HG03097 (cell line): ENCODE results near the gene PLXND1.
"Not testable (repeated sequence)": the region's sequence is repeated elsewhere in the genome, so short reads cannot be mapped to it uniquely, and the experiment has no call there.

ENCODE experiments used
- ATAC-seq: cut with Tn5 transposase; IDR thresholded peaks from one replicate; pipeline ENCODE4 v1.9.1; 2021; ENCODE audit not compliant: unreplicated experiment, low FRiP score

The PLXND1 gene

DNA sequence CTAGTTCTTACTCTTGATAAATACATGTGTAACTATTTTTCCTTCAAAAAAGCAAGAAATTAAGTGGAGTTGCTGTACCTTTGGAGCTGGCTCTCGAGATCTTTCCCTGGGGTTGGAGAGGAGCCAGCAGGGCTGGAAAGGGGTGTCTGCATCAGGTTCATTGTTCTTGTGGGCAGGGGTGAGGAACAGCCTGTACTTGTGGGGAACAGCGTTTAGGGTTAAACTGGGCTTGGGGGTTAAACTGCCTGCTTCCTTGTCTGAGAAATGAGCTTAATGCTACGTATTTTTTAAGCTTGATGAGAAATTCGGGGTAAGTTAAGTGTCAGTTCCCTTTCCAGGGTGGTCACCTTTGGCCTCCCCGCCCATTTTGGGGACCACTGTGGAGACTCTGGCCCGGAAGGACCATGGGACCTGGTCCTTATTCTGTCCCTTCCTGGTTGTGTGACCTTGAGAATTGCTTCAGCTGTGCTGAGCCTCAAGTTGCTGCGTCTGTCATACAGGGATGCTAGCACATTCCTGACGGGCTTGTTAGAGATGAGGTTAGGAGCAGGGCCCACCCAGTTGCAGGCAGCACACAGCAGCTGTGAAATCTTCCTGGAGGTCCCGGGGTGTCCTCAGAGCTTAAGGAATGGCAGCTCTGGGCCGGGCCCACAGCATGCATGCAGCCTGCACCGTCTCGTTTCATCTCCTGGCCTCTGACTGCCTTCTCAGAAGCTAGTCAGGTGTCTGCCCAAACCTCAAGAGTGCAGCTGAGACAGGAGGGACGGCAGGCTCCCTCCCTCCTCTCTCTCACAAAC is 51.9 kb downstream of the PLXND1 start:
- ATAC-seq = no peak

DNA sequence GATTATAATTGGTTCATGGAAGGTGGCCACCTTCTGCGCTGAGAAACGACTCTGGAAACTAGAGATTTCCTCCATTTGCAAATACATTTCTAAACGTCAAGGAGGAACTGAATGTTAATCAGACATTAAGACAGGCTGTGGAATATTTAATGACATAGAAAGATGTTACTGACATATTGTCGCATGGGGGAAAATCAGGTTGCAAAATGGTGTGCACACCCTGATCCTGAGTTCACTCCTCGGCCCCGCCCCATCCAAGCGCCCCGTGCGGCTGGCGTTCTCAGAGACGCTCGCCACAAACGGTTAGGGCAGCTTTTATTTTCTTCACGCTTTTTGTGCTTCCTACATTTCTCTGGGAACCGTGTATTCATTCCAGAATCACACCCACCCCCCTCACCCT is 52.8 kb downstream of the PLXND1 start:
- ATAC-seq = no peak

DNA sequence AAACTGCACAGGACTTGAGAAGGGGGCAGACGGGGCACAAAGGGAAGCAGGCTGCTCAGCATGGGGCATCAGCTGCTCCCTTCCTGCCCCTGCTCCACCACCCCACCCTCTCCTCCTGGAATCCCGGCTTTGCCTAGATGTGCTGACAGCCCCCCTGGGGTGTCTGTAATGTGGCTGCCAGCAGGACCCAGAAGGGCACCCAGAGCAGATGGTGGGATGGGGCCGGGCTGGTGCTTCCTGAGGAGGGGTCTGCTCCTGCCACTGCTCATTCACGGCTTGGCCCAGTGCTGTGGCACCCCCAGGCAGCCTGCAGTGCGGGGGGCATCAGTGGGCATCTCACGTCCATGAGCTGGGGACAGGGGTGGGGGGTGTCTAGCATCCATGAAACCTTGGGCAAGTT is 53.3 kb downstream of the PLXND1 start:
- ATAC-seq = no peak

DNA sequence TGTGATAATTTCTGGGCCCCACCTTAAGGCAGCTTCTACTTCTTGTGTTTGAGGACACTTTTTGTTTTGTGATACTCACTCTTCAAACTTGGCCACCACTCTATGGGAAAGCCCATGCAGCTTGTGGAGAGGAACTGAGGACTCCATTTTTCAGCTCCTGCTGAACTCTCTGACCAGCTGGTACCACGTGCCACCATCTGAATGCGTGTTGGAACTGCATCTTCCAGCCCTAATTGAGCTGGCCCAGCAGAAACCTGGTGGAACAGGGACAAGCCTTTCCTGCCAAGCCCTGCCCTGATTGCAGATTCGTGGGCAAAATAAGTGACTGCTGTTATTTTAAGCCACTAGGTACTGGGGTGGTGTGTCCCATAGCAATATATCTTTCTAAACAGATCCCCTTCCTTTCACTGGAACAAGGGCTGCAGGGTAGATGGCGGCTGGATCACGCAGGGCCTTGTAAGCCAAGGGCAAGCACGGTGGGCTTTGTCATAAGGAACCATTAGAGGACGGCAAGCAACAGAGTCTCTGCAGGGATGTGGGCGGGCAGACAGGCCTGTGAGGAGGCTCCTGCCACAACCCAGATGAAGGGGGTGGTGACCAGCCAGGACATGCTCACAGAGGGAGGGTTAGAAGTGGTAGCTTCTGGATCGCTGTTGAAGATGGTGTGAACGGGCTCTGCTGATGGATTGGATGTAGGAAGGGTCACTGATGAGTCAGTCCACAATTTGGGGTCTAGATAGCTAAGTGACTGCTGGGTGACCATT is 54.0 kb downstream of the PLXND1 start:
- ATAC-seq = no peak

DNA sequence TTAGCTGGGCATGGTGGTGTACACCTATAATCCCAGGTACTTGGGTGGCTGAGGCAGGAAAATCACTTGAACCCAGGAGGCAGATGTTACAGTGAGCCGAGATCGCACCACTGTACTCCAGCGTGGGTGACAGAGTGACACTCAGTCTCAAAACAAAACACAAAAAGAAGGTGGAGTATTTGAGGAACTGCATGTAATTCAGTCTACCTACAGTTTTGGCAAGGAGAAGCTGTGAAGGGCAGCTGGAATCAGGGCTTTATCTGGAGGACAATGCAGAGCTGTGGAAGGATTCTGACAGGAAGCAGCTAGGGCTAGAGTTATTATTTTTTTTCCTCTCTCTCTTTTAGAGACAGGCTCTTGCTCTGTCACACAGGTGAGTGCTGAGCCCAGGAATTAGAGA is 56.7 kb downstream of the PLXND1 start:
- no peak for ATAC-seq

DNA sequence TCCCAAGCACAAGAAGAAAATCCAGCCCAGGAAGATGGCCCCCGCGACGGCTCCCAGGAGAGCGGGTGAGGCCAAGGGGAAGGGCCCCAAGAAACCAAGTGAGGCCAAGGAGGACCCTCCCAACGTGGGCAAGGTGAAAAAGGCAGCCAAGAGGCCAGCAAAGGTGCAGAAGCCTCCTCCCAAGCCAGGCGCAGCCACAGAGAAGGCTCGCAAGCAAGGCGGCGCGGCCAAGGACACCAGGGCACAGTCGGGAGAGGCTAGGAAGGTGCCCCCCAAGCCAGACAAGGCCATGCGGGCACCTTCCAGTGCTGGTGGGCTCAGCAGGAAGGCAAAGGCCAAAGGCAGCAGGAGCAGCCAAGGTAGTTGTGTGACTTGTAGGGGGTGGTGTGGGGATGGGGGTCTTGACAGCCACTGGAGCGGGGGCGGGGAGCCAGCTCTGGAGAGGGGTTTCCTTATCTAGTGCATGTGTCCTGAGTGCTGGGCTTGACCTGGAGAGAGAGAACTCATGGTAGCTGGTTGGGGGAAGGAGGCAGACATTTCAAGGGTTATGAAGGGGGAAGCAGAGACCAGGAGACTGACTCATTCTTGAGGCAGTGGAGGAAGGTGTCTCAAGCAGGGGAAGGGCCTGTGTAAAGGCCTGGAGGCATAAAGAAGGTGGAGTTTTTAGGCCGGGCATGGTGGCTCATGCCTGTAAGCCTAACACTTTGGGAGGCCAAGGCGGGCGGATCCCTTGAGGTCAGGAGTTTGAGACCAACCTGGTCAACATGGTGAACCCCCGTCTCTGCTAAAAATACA is 57.3 kb downstream of the PLXND1 start:
- ATAC-seq = no peak

DNA sequence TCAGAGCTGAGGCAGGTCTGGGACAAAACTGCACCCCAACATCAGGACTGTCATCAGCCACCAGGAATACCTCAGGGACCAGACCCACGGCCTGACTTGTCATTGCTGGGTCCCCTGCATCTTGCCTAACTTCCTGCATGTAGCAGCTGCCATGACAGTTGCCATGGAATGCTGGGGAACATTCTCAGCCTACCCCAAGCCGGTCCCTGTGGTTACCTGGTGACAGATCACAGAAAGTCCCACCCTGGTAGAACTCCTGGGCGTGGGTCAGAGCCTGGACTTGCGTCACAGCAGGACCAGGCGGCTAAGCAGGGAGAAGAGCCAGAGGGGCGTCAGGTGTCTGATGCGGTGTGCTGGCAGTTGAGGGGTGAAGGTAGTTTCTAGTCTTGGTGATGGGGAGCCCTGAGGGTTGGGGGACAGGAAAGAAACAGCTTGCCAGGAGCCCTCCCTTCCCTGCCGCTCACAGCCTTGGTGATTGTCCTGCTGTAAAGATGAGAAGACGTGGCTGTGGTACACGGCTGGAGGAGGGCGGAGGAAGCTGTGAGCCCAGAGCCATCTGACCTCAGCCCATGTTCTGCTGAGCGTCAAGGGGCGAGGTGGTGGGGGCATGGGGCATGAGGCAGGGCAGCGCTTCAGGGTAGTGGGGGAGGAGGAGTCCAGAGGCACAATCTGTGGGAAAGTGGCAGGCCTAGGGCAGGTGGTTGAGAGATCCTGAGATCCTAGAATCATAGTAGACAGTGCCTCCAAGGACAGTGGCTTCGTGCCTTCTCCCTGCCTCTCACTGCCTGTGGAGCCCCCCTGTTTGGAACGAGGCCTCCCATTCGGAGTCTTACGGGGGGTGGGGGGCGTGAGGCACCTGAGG is 58.1 kb downstream of the PLXND1 start:
- ATAC-seq = no peak

DNA sequence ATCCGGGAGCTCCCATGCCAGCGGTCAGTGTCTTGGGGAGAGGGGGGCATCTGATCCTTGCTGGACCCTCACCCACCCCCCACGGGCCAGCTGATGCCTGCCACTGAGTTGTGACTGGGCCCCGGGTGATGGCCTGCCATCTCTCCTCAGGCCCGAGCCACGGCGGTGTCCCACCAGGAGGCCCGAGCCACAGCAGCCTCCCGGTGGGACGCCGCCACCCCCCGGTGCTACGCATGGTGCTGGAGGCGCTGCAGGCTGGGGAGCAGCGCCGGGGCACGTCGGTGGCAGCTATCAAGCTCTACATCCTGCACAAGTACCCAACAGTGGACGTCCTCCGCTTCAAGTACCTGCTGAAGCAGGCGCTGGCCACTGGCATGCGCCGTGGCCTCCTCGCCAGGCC is 59.2 kb downstream of the PLXND1 start:
- ATAC-seq = no peak

DNA sequence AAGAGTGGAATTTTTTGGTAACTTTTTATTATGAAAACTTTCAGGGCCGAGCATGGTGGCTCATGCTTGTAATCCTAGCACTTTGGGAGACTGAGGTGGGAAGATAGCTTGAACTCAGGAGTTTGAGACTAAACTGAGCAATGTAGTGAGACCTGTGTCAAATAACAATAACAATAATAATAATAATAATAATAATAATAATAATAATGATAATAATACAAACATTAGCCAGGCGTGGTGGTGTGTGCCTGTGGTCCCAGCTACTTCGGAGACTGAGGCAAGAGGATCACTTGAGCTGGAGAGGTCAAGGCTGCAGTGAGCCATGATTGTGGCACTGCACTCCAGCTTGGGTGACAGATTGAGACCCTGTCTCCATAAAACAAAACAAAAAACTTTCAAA is 60.5 kb downstream of the PLXND1 start:
- ATAC-seq = not testable (repeated sequence)

DNA sequence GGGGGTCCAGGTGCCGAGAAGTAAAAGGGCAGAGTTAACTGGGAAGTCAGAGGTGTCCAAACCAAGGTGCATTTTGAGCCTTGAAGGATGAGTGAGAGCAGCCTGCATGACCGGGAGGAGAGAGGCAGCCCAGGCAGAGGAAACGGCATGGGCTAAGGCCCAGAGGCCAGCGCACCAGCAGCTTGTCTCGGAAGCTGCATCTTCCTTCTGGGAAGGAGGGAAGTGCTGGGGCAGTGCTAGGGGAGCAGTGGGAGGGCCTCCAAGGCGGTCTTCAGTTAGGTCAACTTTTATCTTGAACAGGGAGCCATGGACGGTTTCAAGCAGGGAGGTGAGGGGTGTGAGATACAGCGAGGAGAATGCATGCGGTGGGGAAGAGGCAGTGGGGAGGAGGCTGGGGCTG is 62.5 kb downstream of the PLXND1 start:
- no peak for ATAC-seq

DNA sequence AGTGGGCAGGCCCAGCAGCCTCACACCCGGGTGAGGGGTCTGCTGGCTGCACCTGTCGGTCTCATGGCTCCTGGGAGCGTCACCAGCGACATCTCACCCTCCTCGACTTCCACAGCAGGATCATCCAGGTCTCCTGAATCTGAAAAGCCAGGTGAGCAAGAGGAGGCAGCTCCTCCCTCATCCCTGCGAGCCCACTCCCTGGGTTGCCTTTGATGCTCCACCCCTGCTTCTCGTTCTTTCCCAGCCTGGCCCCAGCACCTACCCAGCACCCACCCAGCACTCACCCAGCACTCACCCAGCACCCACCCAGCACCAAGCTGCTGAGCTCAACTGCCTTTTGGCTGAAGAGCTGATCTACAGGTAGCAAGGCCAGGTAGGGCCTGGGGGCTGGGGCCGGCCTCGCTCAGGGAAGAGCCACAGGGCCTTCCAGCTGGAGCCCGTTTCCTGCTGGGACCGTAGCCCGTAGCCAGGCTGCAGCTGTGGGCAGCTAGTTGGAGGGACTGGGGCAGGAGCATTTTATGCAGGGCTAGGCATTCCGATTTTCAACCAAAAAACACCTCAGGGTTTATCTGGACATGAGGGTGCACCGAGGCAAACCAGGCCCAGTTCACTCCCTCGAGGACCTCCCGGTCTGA is 63.2 kb downstream of the PLXND1 start, which contains the start of gene H1-8:
Gene H1-8, plus strand, starts transcription at position 20 of the 635 bp plus-strand sequence. Its CDS starts 44 bp downstream, at position 64.
- no peak for ATAC-seq

DNA sequence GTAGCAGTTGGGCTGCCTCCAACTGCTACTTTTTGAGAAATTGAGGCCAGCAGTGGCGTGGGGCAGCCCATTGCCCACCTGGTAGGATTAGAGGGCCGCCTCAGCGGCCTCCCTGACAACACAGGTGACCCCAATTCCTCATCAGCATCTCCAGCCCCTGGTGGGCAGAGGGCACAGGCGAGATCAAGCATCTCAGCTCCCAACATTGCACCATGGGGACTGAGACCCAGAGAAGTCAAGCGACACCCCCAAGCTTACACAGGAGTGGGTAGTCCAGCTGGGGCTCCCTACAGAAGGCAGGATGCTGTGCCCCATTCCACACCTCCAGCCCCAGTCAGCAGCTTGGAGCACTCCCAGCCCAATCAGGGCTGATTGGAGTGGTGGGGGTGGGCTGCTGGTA is 63.7 kb downstream of the PLXND1 start:
- ATAC-seq = no peak

DNA sequence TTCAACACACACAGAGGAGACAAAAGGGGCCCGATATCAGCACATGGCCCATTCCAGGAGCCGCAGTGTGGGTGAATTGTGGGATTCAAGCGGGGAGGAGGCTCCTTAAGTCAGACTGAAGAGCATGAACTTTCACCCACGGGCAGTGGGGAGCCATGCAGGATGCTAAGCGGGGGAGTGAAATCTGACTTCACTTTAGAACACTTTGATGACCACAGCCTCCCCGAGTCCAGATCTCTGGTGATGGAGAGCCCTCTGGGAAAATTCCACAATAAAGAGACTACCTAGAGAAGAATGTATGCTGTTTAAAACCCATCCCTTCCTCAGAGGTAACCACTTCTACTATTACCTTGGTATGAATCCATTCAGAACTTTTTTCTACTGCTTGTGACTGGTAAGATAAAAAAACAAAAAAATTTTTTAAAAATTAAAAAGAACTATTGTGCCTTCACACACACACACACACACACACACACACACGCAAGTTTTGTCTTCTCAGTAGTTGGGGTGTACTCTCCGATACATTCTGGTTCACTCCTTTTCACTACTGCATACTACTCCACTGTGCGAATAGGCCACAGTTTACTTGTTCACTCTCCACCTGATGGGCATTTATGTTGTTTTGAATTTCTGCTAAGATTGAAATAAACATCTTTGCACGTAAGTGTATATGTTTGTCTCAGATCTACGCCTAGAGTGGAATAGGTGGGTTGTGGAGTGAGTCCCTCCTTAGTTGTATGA is 65.5 kb downstream of the PLXND1 start:
- ATAC-seq = no peak

DNA sequence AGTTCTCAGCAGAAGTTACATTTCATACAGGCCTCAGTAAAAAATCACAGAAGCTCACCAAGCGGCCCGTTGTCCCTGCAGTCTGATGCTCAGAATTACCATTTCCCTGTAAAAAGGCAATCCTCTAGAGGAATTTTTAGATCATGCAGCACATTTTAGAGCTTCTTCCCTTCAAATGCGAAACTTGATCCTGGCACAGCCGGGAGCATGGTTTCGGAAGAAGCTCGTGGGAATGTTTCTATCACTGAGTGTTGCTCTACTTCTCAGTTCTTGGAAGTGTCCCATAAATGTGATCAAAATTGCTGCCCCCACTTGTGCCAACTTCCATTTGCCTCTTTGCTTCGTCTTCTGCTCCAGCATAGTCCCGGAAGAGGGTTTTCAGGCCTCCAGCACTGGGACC is 67.3 kb downstream of the PLXND1 start:
- ATAC-seq = no peak

DNA sequence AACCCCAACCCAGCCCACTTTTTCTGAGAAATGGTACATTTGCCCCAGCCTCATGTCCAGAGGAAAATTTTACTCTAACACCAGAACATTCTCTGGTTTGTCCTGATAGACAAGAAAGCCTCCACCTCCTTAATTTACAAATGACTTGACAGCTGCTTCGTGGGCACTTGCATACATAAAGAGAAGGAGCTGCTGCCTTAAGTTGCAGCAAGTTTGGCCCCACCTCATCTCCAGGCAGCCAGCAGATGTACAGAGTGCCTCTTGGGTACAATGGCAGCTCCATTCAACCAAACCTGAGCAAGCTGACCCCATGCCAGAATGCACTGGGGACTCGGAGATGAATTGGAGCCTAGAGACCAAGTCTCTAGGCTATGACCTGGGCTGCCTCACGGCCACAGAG is 69.7 kb downstream of the PLXND1 start:
- ATAC-seq = no peak

DNA sequence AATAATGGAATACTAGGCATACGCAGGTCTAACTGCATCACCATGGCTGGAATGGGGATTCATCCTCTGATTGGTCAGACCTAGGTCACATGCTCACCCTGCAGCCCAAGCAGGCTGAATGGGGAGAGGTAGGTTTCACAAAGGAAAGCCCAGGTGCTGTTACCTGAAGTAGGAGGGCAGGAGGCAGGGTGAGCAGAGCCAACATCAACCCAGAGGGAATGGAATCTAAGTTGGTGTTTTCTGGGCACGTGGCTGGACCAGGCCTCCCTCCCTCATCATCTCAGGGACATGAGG is 70.2 kb downstream of the PLXND1 start:
- no peak for ATAC-seq

DNA sequence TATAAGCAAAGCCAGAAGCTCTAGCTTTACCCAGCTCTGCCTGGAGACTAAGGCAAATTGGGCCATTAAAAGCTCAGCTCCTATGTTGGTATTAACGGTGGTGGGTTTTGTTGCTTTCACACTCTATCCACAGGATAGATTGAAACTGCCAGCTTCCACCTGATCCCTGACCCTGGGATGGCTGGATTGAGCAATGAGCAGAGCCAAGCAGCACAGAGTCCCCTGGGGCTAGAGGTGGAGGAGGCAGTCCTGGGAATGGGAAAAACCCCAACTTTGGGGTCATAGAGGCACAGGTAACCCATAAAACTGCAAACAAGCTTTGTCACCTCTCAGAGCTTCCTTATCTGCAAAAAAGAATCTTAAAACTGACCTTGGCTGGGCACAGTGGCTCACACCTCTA is 71.4 kb downstream of the PLXND1 start:
- ATAC-seq = no peak

DNA sequence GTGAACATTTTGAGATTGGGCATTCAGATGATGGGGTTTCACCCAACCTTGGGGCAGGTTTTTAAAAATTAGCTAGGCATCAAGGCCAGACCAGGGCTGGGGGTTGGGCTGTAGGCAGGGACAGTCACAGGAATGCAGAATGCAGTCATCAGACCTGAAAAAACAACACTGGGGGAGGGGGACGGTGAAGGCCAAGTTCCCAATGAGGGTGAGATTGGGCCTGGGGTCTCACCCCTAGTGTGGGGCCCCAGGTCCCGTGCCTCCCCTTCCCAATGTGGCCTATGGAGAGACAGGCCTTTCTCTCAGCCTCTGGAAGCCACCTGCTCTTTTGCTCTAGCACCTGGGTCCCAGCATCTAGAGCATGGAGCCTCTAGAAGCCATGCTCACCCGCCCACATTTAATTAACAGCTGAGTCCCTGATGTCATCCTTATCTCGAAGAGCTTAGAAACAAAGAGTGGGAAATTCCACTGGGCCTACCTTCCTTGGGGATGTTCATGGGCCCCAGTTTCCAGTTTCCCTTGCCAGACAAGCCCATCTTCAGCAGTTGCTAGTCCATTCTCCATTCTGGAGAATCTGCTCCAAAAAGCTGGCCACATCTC is 71.9 kb downstream of the PLXND1 start:
- no peak for ATAC-seq

DNA sequence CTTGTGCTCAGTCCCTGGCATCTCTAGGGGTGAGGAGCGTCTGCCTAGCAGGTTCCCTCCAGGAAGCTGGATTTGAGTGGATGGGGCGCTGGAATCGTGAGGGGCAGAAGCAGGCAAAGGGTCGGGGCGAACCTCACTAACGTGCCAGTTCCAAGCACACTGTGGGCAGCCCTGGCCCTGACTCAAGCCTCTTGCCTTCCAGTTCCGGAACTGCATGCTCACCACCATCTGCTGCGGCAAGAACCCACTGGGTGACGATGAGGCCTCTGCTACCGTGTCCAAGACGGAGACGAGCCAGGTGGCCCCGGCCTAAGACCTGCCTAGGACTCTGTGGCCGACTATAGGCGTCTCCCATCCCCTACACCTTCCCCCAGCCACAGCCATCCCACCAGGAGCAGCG is 73.1 kb downstream of the PLXND1 start:
- no peak for ATAC-seq
